Karpas-422 (cell line): Measurements from ENCODE around the gene ERCC6L. TPM values are rescaled to one million over a fixed set of nuclear protein-coding genes. Genes with fewer than 3 reads are reported as not detected.
"Not testable (repeated sequence)": the region's sequence is repeated elsewhere in the genome, so short reads cannot be mapped to it uniquely, and the experiment has no call there.

Experiments used
- DNase-seq: peaks from one replicate; pipeline ENCODE4 v3.0.0-alpha.2; 2015
- H2AFZ ChIP-seq: fragments of 200-600 bp; sonication (generic); 2 replicates; pipeline ENCODE4 v1.6.1; 2014; ENCODE audit warnings: antibody characterized with exemption, low read length, mixed read lengths
- H3K27ac ChIP-seq: fragments of 200-600 bp; sonication (generic); 2 replicates; pipeline ENCODE4 v1.5.1; 2014; ENCODE audit warnings: mild to moderate bottlenecking, low read length, moderate library complexity
- H3K27me3 ChIP-seq: fragments of 200-600 bp; sonication (generic); 2 replicates; pipeline ENCODE4 v1.6.1; 2014; ENCODE audit warnings: low read length, mixed read lengths
- H3K36me3 ChIP-seq: fragments of 200-600 bp; sonication (generic); 2 replicates; pipeline ENCODE4 v1.6.1; 2014; ENCODE audit warnings: low read length, mixed read lengths; ENCODE audit not compliant: insufficient read depth
- H3K4me1 ChIP-seq: fragments of 200-600 bp; sonication (generic); 2 replicates; pipeline ENCODE4 v1.6.1; 2014; ENCODE audit warnings: mild to moderate bottlenecking, low read length, mixed read lengths
- H3K4me2 ChIP-seq: fragments of 200-600 bp; sonication (generic); 2 replicates; pipeline ENCODE4 v1.6.1; 2014; ENCODE audit warnings: low read length, low read depth, mild to moderate bottlenecking; ENCODE audit not compliant: poor library complexity, severe bottlenecking
- H3K4me3 ChIP-seq: fragments of 200-600 bp; sonication (generic); 2 replicates; pipeline ENCODE4 v1.5.1; 2014; ENCODE audit warnings: mild to moderate bottlenecking, antibody characterized with exemption, low read length, mixed read lengths
- H3K79me2 ChIP-seq: fragments of 200-600 bp; sonication (generic); 2 replicates; pipeline ENCODE4 v1.6.1; 2014; ENCODE audit warnings: mild to moderate bottlenecking, low read length, mixed read lengths
- H3K9ac ChIP-seq: fragments of 200-600 bp; sonication (generic); 2 replicates; pipeline ENCODE4 v1.6.0; 2014; ENCODE audit warnings: low read length
- H3K9me2 ChIP-seq: fragments of 200-600 bp; sonication (generic), shearing (Covaris generic); replicated peaks from 2 replicates; pipeline ENCODE4 v1.6.0; 2014; ENCODE audit warnings: mild to moderate bottlenecking, low read length, moderate library complexity; ENCODE audit not compliant: insufficient read depth
- H3K9me3 ChIP-seq: fragments of 300-700, 200-600 bp; sonication (generic); 2 replicates; pipeline ENCODE4 v1.6.1; 2014; ENCODE audit warnings: low read length, mixed read lengths
- H4K20me1 ChIP-seq: fragments of 200-600 bp; sonication (generic); 2 replicates; pipeline ENCODE4 v1.6.1; 2014; ENCODE audit warnings: mild to moderate bottlenecking, antibody characterized with exemption, low read length, low read depth; ENCODE audit not compliant: insufficient read depth
- total RNA-seq: library from RNA; depleted of rRNA; stranded (reverse); fragments of >200 nt; shearing (Covaris generic); gene quantifications from 2 replicates; pipeline ENCODE4 v1.2.3, GENCODE V29; 2014; ENCODE audit warnings: low replicate concordance

The ERCC6L gene
- total RNA-seq, 1 experiment from 2014 or later, result 5.9 TPM

DNA sequence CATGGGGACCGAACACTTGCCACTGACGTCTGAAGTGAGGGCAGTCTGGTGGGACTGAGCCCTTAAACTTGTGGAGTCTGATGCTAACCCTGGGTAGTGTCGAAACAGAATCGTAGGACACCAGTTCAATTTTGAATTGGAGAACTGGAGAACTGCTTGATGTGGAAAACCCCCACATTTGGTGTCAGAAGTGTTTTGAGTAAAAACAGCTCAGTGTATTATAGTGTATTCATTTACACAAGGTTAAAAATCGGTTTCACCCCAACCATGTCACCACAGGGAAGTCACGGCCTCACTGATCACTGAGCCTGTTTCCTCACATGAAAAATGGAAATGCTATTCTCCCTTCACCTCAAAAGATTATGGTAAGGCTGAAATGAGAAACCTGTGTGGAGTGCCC, 35.4 kb downstream of the ERCC6L start:
- DNase-seq, result no peak
- no peak overlapping the region for H3K4me2 ChIP-seq
- H3K9me3 ChIP-seq, result no peaks in the 10 kb centered on the region
- peaks cover 19% of the 10 kb centered on the region for H3K79me2 ChIP-seq
- H3K4me3 ChIP-seq, result no peak overlapping the region
- H3K27me3 ChIP-seq, result no peaks in the 10 kb centered on the region
- H2AFZ ChIP-seq, result no peak overlapping the region
- no peaks in the 10 kb centered on the region for H3K4me1 ChIP-seq
- H3K36me3 ChIP-seq, result peaks cover 11% of the 10 kb centered on the region
- no peak overlapping the region for H3K27ac ChIP-seq
- H3K9me2 ChIP-seq, result no peaks in the 10 kb centered on the region
- H3K9ac ChIP-seq, result no peak overlapping the region
- no peaks in the 10 kb centered on the region for H4K20me1 ChIP-seq

GRCh38 chrX:72202792-72203401, 35.9 kb downstream of the ERCC6L start:
- H3K9ac ChIP-seq, result no peak overlapping the region
- H3K27me3 ChIP-seq, result no peaks in the 10 kb centered on the region
- no peak overlapping the region for H2AFZ ChIP-seq
- H3K4me3 ChIP-seq, result no peak overlapping the region
- peak; percentile 25 for DNase-seq
- no peaks in the 10 kb centered on the region for H3K9me3 ChIP-seq
- peaks cover 15% of the 10 kb centered on the region for H3K79me2 ChIP-seq
- H3K4me1 ChIP-seq, result no peaks in the 10 kb centered on the region
- H3K4me2 ChIP-seq, result no peak overlapping the region
- H4K20me1 ChIP-seq, result no peaks in the 10 kb centered on the region
- no peaks in the 10 kb centered on the region for H3K9me2 ChIP-seq
- no peak overlapping the region for H3K27ac ChIP-seq
- H3K36me3 ChIP-seq, result peaks cover 5% of the 10 kb centered on the region

DNA sequence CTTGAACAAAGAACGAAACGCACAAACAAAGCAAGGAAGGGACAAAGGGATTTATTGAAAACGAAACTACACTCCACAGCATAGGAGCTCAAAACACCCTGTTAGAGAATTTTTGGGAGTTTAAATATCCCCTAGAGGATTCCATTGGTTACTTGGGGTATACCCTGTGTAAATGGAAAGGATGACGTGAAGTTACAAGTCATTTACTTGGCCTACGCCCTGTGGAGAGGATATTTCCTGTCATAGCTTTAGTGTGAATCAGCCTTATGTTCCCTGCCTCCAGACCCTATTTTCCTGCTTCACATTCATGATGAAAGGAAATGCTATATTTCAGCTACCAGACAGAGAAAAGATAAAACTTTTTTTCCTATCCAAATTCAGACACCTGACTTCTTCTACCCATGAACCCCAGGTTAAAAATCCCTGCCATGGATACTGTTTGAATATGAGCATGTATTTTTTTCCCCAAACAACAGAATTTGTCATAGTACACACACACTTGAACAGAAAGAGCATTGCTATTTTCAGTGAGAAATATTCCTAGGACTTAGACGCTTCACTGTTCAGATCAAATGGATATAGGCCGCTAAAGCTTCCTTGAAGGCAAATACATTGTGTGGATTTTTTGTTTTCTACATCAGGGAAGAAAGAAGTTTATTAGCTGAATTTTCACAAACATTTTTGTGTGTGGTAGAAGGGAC, 36.8 kb downstream of the ERCC6L start:
- no peak overlapping the region for H2AFZ ChIP-seq
- no peaks in the 10 kb centered on the region for H3K4me1 ChIP-seq
- H3K27me3 ChIP-seq, result no peaks in the 10 kb centered on the region
- peak; percentile 37 for DNase-seq
- H3K4me3 ChIP-seq, result no peak overlapping the region
- H3K79me2 ChIP-seq, result peaks cover 9% of the 10 kb centered on the region
- H4K20me1 ChIP-seq, result no peaks in the 10 kb centered on the region
- no peak overlapping the region for H3K9ac ChIP-seq
- H3K4me2 ChIP-seq, result no peak overlapping the region
- H3K9me2 ChIP-seq, result no peaks in the 10 kb centered on the region
- peaks cover 2% of the 10 kb centered on the region; the same call in 1 of the 2 replicates for H3K36me3 ChIP-seq
- no peak overlapping the region for H3K27ac ChIP-seq
- no peaks in the 10 kb centered on the region for H3K9me3 ChIP-seq

- Histone ChIP-seq H3K4me2 (peak overlapping the region; percentile 77), H3K9me3 (no peaks in the 10 kb centered on the region), H3K36me3 (no peaks in the 10 kb centered on the region; the same call in 1 of the 2 replicates), H3K9me2 (no peaks in the 10 kb centered on the region), H3K4me3 (peak overlapping the region; percentile 69; the same call in 1 of the 2 replicates), H3K79me2 (peaks cover 28% of the 10 kb centered on the region), H3K27me3 (no peaks in the 10 kb centered on the region), H2AFZ (no peak overlapping the region), H3K4me1 (peaks cover 20% of the 10 kb centered on the region), H4K20me1 (no peaks in the 10 kb centered on the region), H3K27ac (no peak overlapping the region), H3K9ac (peak overlapping the region; percentile 73)
- no peak for DNase-seq
These were observed 55.9 kb downstream of the ERCC6L start for GRCh38 chrX:72182924-72183323.

- Histone ChIP-seq H3K36me3 (no peaks in the 10 kb centered on the region; the same call in 1 of the 2 replicates), H3K27ac (peak within 1 kb of the TSS; percentile 88), H4K20me1 (no peaks in the 10 kb centered on the region), H3K9me3 (no peaks in the 10 kb centered on the region), H3K4me2 (peak within 1 kb of the TSS; percentile 85), H3K27me3 (no peaks in the 10 kb centered on the region), H3K9ac (peak within 1 kb of the TSS; percentile 73), H2AFZ (peak within 1 kb of the TSS; percentile 55; the same call in 1 of the 2 replicates), H3K4me1 (peaks cover 20% of the 10 kb centered on the region), H3K4me3 (peak within 1 kb of the TSS; percentile 69), H3K9me2 (no peaks in the 10 kb centered on the region), H3K79me2 (peaks cover 28% of the 10 kb centered on the region)
- peak; percentile 97 for DNase-seq
These were observed 57.4 kb downstream of the ERCC6L start, which contains the start of gene PIN4 for GRCh38 chrX:72181178-72182125. Gene PIN4 (plus strand): TSS chrX:72181757. CDS start chrX:72181786, 29 bp downstream.

DNA sequence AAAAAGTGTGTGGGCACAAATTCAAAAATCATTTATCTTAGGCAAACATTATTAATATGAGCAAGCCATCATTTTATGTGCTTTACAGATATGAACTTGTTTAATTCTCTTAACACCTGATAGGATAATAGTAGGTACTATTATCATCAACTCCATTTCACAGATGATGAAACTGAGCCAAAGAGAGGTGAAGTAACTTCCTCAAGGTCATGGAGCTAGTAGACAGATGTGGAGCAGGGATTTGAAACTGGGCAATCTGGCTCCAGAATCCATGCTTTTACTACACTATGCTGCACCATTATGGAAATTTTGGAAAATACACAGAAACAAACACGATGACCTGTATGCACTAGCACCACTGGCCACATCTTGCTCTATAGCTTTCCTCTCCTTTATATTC, 58.3 kb downstream of the ERCC6L start:
- Histone ChIP-seq H3K79me2 (peaks cover 28% of the 10 kb centered on the region), H3K27me3 (no peaks in the 10 kb centered on the region), H3K9ac (peak overlapping the region; percentile 73), H3K9me2 (no peaks in the 10 kb centered on the region), H2AFZ (no peak overlapping the region), H3K4me3 (peak overlapping the region; percentile 65), H3K4me1 (peaks cover 20% of the 10 kb centered on the region), H3K4me2 (peak overlapping the region; percentile 85), H4K20me1 (no peaks in the 10 kb centered on the region), H3K27ac (peak overlapping the region; percentile 88), H3K36me3 (no peaks in the 10 kb centered on the region), H3K9me3 (no peaks in the 10 kb centered on the region)
- peak; percentile 48 for DNase-seq

DNA sequence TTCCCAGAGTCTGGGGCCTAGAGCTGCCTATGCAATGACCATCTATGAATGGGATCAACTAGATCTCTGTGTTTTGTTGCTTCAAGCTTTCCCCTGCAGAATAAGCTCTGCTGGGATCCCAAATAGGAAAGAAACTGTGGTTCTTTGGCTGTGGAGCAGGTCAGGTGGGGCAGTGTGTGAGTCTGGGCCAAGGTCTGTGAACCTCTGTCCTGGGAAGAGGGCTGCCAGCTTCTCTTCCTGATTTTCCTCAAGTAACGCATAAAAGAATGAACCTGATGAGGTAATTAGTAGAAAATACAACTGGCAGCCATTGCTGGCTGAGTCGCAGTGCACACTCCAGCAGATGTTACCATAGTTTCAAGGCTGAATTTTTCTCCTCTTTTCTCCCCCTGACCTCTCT, 61.8 kb downstream of the ERCC6L start:
- Histone ChIP-seq H2AFZ (no peak overlapping the region), H3K9ac (no peak overlapping the region), H3K4me2 (no peak overlapping the region), H3K36me3 (no peaks in the 10 kb centered on the region), H3K9me2 (no peaks in the 10 kb centered on the region), H3K79me2 (peaks cover 4% of the 10 kb centered on the region), H3K27me3 (no peaks in the 10 kb centered on the region), H3K4me1 (peaks cover 9% of the 10 kb centered on the region), H3K4me3 (no peak overlapping the region), H4K20me1 (no peaks in the 10 kb centered on the region), H3K27ac (no peak overlapping the region), H3K9me3 (no peaks in the 10 kb centered on the region)
- DNase-seq, result no peak

- not testable (repeated sequence) for H3K27me3 ChIP-seq, H3K79me2 ChIP-seq, H3K9me3 ChIP-seq, H3K36me3 ChIP-seq, H3K4me1 ChIP-seq, H2AFZ ChIP-seq, H4K20me1 ChIP-seq, H3K4me3 ChIP-seq, H3K9ac ChIP-seq, H3K27ac ChIP-seq, H3K9me2 ChIP-seq, DNase-seq, H3K4me2 ChIP-seq
These were observed 62.5 kb downstream of the ERCC6L start for GRCh38 chrX:72176289-72176688.
